ENCODE results near the gene SYNGR2.
A peak's percentile ranks its signal among the peaks of the same experiment; 100 is the strongest.

Gene SYNGR2

DNA sequence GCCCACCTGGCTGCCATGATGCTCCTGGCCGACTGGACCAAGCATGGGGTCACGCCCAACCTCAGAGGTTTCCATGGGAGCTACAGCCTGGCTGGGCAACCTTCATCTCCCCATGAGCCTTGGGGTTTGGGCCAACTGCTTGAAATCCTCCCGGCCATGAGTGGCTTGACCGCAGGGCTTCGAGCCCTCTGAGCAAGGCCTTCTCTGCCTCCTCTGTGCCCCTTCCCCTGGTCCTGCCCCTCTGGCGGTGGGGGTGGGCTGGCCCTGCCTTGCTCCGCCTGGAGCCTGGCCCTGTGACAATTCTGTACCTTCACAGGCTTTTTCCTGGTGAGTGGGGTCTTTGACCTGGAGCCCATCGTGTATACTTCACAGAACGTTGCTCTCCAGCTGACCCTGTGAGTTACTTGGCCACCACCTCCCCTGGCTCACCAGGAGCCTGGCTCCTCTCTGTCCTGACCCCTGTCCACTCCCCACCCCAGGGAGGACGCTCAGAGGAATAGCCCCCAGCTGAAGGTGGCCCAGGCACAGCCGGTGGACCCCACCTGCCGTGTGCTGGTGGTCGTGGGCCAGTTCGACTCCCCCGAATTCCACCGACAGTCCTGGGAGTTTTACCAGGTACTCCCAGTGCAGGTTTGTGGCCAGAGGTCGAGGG is 36.9 kb downstream of the SYNGR2 start:
- in situ Hi-C loops (cut with MboI; ENCODE audit: low pct_unique_long_range_greater_than_20kb, low sequenced_read_pairs, unreplicated experiment), result no loop called here

GRCh38 chr17:78206298-78206697 is 37.9 kb downstream of the SYNGR2 start:
- no peak for DNase-seq (ENCODE audit: low spot score)
- in situ Hi-C loops (cut with MboI; ENCODE audit: low pct_unique_long_range_greater_than_20kb, low sequenced_read_pairs, unreplicated experiment), result no loop called here
- TF ChIP-seq, protein P1, sequence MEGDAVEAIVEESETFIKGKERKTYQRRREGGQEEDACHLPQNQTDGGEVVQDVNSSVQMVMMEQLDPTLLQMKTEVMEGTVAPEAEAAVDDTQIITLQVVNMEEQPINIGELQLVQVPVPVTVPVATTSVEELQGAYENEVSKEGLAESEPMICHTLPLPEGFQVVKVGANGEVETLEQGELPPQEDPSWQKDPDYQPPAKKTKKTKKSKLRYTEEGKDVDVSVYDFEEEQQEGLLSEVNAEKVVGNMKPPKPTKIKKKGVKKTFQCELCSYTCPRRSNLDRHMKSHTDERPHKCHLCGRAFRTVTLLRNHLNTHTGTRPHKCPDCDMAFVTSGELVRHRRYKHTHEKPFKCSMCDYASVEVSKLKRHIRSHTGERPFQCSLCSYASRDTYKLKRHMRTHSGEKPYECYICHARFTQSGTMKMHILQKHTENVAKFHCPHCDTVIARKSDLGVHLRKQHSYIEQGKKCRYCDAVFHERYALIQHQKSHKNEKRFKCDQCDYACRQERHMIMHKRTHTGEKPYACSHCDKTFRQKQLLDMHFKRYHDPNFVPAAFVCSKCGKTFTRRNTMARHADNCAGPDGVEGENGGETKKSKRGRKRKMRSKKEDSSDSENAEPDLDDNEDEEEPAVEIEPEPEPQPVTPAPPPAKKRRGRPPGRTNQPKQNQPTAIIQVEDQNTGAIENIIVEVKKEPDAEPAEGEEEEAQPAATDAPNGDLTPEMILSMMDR (IDR thresholded peaks at IDR 0.05; ENCODE audit: extremely low read depth, insufficient read depth, missing control alignments), result no peak

More for the DNA sequence above, 36.9 kb downstream of the SYNGR2 start:
- TF ChIP-seq, protein P1 (IDR thresholded peaks at IDR 0.05; ENCODE audit: extremely low read depth, insufficient read depth, missing control alignments), result no peak
- DNase-seq (ENCODE audit: low spot score), result no peak

DNA sequence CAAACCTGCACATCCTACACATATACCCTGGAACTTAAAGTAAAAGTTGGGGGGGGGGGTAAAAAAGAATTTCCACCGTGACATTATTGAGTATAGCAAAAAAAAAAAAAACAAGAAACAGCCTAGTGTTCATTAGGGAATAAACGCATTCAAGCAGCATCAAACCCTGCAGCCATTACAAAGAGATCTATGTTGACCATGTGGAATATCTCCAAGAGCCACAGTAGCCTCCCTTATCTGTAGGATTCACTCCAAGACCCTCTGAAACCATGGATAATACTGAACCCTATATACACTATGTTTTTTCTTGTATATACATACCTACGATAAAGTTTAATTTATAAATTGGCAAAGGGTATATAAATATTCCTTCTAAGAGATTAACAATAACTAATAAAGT is 40.1 kb downstream of the SYNGR2 start:
- DNase-seq (ENCODE audit: low spot score), result no peak
- in situ Hi-C loops (cut with MboI; ENCODE audit: low pct_unique_long_range_greater_than_20kb, low sequenced_read_pairs, unreplicated experiment), result no loop called here
- TF ChIP-seq, protein P1 (IDR thresholded peaks at IDR 0.05; ENCODE audit: extremely low read depth, insufficient read depth, missing control alignments), result no peak

- TF ChIP-seq, protein P1 (IDR thresholded peaks at IDR 0.05; ENCODE audit: extremely low read depth, insufficient read depth, missing control alignments), result no peak
- no peak for DNase-seq (ENCODE audit: low spot score)
- in situ Hi-C loops (cut with MboI; ENCODE audit: low pct_unique_long_range_greater_than_20kb, low sequenced_read_pairs, unreplicated experiment), result no loop called here
Observed at GRCh38 chr17:78210111-78210510, 41.7 kb downstream of the SYNGR2 start.

GRCh38 chr17:78211032-78211431 is 42.7 kb downstream of the SYNGR2 start:
- TF ChIP-seq, protein P1 (IDR thresholded peaks at IDR 0.05; ENCODE audit: extremely low read depth, insufficient read depth, missing control alignments), result no peak
- DNase-seq (ENCODE audit: low spot score), result no peak
- in situ Hi-C loops (cut with MboI; ENCODE audit: low pct_unique_long_range_greater_than_20kb, low sequenced_read_pairs, unreplicated experiment), result no loop called here

GRCh38 chr17:78214016-78214705 is 45.8 kb downstream of the SYNGR2 start, which contains the start of gene BIRC5:
Gene BIRC5 (plus strand): TSS chr17:78214253. CDS start chr17:78214317, 64 bp downstream.
- DNase-seq (ENCODE audit: low spot score), result peak; percentile 98
- in situ Hi-C loops (cut with MboI; ENCODE audit: low pct_unique_long_range_greater_than_20kb, low sequenced_read_pairs, unreplicated experiment), result no loop called here
- TF ChIP-seq, protein P1 (IDR thresholded peaks at IDR 0.05; ENCODE audit: extremely low read depth, insufficient read depth, missing control alignments), result no peak
